ENCODE data around the gene RFC1. TPM values are rescaled to one million over a fixed set of nuclear protein-coding genes. Genes with fewer than 3 reads are reported as not detected.
A peak's percentile ranks its signal among the peaks of the same experiment; 100 is the strongest.

RFC1 gene
- total and polyA plus RNA-seq, 4 donors: 11.0 to 75.3 (median 25.9) TPM

- peaks cover 0 to 3% (median 0%) of the 10 kb centered on the region in 4 donors for H3K36me3 ChIP-seq (ENCODE audit: control insufficient read depth in 4 of 4, insufficient read depth in 4 of 4, low read length in 4 of 4)
- no peak overlapping the region for H3K27ac ChIP-seq (ENCODE audit: low read depth in 1 of 2, low read length in 1 of 2)
- no peak overlapping the region for H3K9ac ChIP-seq (ENCODE audit: insufficient read depth in 1 of 2, low read length in 2 of 2)
- DNase-seq (no peak), ATAC-seq (ENCODE audit: insufficient read depth, low FRiP score) (no peak)
- H3K9me3 ChIP-seq (ENCODE audit: control insufficient read depth in 4 of 4, insufficient read depth in 3 of 4, low read length in 3 of 4): no peaks in the 10 kb centered on the region
- no peak for TF ChIP-seq CTCF (IDR thresholded peaks at IDR 0.05; ENCODE audit: control extremely low read depth, extremely low read depth)
- peaks cover 0 to 8% (median 2%) of the 10 kb centered on the region in 5 donors for H3K4me1 ChIP-seq (ENCODE audit: control insufficient read depth in 5 of 5, insufficient read depth in 5 of 5, low read length in 5 of 5)
- WGBS, 2 donors: 66 to 83% methylated on average over 4 of the region's 4 CpGs
- H3K27me3 ChIP-seq (ENCODE audit: control insufficient read depth in 3 of 3, insufficient read depth in 3 of 3, low read length in 2 of 3): no peaks in the 10 kb centered on the region
- H3K4me3 ChIP-seq: no peak overlapping the region
Measured at GRCh38 chr4:39337841-39338240, 28.3 kb downstream of the RFC1 start.

- ATAC-seq (ENCODE audit: insufficient read depth, low FRiP score) (no peak), DNase-seq (no peak)
- H3K36me3 ChIP-seq (ENCODE audit: control insufficient read depth in 4 of 4, insufficient read depth in 4 of 4, low read length in 4 of 4): no peaks in the 10 kb centered on the region
- no peak for TF ChIP-seq CTCF (IDR thresholded peaks at IDR 0.05; ENCODE audit: control extremely low read depth, extremely low read depth)
- H3K4me3 ChIP-seq: no peak overlapping the region
- H3K9ac ChIP-seq (ENCODE audit: insufficient read depth in 1 of 2, low read length in 2 of 2): no peak overlapping the region
- peak overlapping the region in 1 of 2 donors; percentile 14 for H3K27ac ChIP-seq (ENCODE audit: low read depth in 1 of 2, low read length in 1 of 2)
- H3K4me1 ChIP-seq (ENCODE audit: control insufficient read depth in 5 of 5, insufficient read depth in 5 of 5, low read length in 5 of 5): peaks cover 0 to 3% (median 2%) of the 10 kb centered on the region in 5 donors
- H3K27me3 ChIP-seq (ENCODE audit: control insufficient read depth in 3 of 3, insufficient read depth in 3 of 3, low read length in 2 of 3): no peaks in the 10 kb centered on the region
- WGBS, 2 donors: 46 to 71% methylated on average over 4 of the region's 4 CpGs
- H3K9me3 ChIP-seq (ENCODE audit: control insufficient read depth in 4 of 4, insufficient read depth in 3 of 4, low read length in 3 of 4): no peaks in the 10 kb centered on the region
Measured at GRCh38 chr4:39335566-39335965, 30.6 kb downstream of the RFC1 start.

- 66% methylated on average over 2 of the region's 2 CpGs for WGBS, 2 donors
- no peak for TF ChIP-seq CTCF (IDR thresholded peaks at IDR 0.05; ENCODE audit: control extremely low read depth, extremely low read depth)
- Histone ChIP-seq H3K9ac (ENCODE audit: insufficient read depth in 1 of 2, low read length in 2 of 2) (no peak overlapping the region), H3K9me3 (ENCODE audit: control insufficient read depth in 4 of 4, insufficient read depth in 3 of 4, low read length in 3 of 4) (no peaks in the 10 kb centered on the region), H3K27me3 (ENCODE audit: control insufficient read depth in 3 of 3, insufficient read depth in 3 of 3, low read length in 2 of 3) (no peaks in the 10 kb centered on the region), H3K36me3 (ENCODE audit: control insufficient read depth in 4 of 4, insufficient read depth in 4 of 4, low read length in 4 of 4) (peaks cover 0 to 7% (median 3%) of the 10 kb centered on the region in 4 donors), H3K27ac (ENCODE audit: low read depth in 1 of 2, low read length in 1 of 2) (no peak overlapping the region), H3K4me3 (no peak overlapping the region), H3K4me1 (ENCODE audit: control insufficient read depth in 5 of 5, insufficient read depth in 5 of 5, low read length in 5 of 5) (peaks cover 0 to 7% (median 1%) of the 10 kb centered on the region in 5 donors)
- no peak for ATAC-seq (ENCODE audit: insufficient read depth, low FRiP score)
- no peak for DNase-seq
Measured at GRCh38 chr4:39331191-39331590, 35.0 kb downstream of the RFC1 start.

GRCh38 chr4:39330353-39330752, 35.8 kb downstream of the RFC1 start:
- Histone ChIP-seq H3K27ac (ENCODE audit: low read depth in 1 of 2, low read length in 1 of 2) (no peak overlapping the region), H3K9me3 (ENCODE audit: control insufficient read depth in 4 of 4, insufficient read depth in 3 of 4, low read length in 3 of 4) (no peaks in the 10 kb centered on the region), H3K36me3 (ENCODE audit: control insufficient read depth in 4 of 4, insufficient read depth in 4 of 4, low read length in 4 of 4) (peaks cover 0 to 16% (median 7%) of the 10 kb centered on the region in 4 donors), H3K27me3 (ENCODE audit: control insufficient read depth in 3 of 3, insufficient read depth in 3 of 3, low read length in 2 of 3) (no peaks in the 10 kb centered on the region), H3K9ac (ENCODE audit: insufficient read depth in 1 of 2, low read length in 2 of 2) (no peak overlapping the region), H3K4me3 (no peak overlapping the region), H3K4me1 (ENCODE audit: control insufficient read depth in 5 of 5, insufficient read depth in 5 of 5, low read length in 5 of 5) (peaks cover 0 to 3% (median 1%) of the 10 kb centered on the region in 5 donors)
- 76 to 85% methylated on average over 1 of the region's 1 CpG for WGBS, 2 donors
- TF ChIP-seq CTCF (IDR thresholded peaks at IDR 0.05; ENCODE audit: control extremely low read depth, extremely low read depth): no peak
- DNase-seq: no peak
- ATAC-seq (ENCODE audit: insufficient read depth, low FRiP score): no peak

Data from lung (tissue), 12 donors.